WTC11 (cell line): Measurements from ENCODE around the gene TNIP3.

ENCODE experiments used
- CTCF ChIP-seq: fragments of 200-600 bp; IDR thresholded peaks from 2 replicates; pipeline ENCODE4 v1.8.0; 2022; ENCODE audit warnings: antibody characterized with exemption
- ESRRA ChIP-seq: sonication (generic); formaldehyde crosslinking; IDR thresholded peaks from 2 replicates; pipeline ENCODE4 v1.8.1; 2022; ENCODE audit warnings: mild to moderate bottlenecking, missing genetic modification reagents, borderline replicate concordance
- JUN ChIP-seq: sonication (generic); formaldehyde crosslinking; IDR thresholded peaks from 2 replicates; pipeline ENCODE4 v1.8.0; 2023; ENCODE audit warnings: mild to moderate bottlenecking, missing genetic modification reagents
- MLX ChIP-seq: sonication (generic); formaldehyde crosslinking; IDR thresholded peaks from 2 replicates; pipeline ENCODE4 v1.8.1; 2023; ENCODE audit warnings: mild to moderate bottlenecking, missing genetic modification reagents, moderate library complexity
- SP1 ChIP-seq: sonication (generic); formaldehyde crosslinking; conservative IDR thresholded peaks from 2 replicates; pipeline ENCODE4 v1.8.1; 2022; ENCODE audit warnings: missing genetic modification reagents
- TCF7 ChIP-seq: sonication (generic); formaldehyde crosslinking; IDR thresholded peaks from 2 replicates; pipeline ENCODE4 v1.8.0; 2022; ENCODE audit warnings: mild to moderate bottlenecking, low read depth, missing genetic modification reagents, moderate library complexity
- TEAD4 ChIP-seq: sonication (generic); formaldehyde crosslinking; IDR thresholded peaks from 2 replicates; pipeline ENCODE4 v1.8.0; 2022; ENCODE audit warnings: mild to moderate bottlenecking, missing genetic modification reagents
- USF2 ChIP-seq: sonication (generic); formaldehyde crosslinking; IDR thresholded peaks from 2 replicates; pipeline ENCODE4 v1.8.1; 2023; ENCODE audit warnings: mild to moderate bottlenecking, missing genetic modification reagents, moderate library complexity
- ZNF121 ChIP-seq: sonication (generic); formaldehyde crosslinking; IDR thresholded peaks from 2 replicates; pipeline ENCODE4 v1.8.0; 2023; ENCODE audit warnings: missing genetic modification reagents
- ZNF512 ChIP-seq: sonication (generic); formaldehyde crosslinking; IDR thresholded peaks from 2 replicates; pipeline ENCODE4 v1.8.1; 2022; ENCODE audit warnings: missing genetic modification reagents, borderline replicate concordance

- TF ChIP-seq CTCF (no peak), MLX (CRISPR knock-in tag) (no peak), SP1 (CRISPR knock-in tag) (no peak), ZNF121 (CRISPR knock-in tag) (no peak), ZNF512 (CRISPR knock-in tag) (no peak), USF2 (CRISPR knock-in tag) (no peak), TEAD4 (CRISPR knock-in tag) (no peak), JUN (no peak), TCF7 (CRISPR knock-in tag) (no peak), ESRRA (no peak)
Observed at GRCh38 chr4:121145430-121145829, 18.7 kb downstream of the TNIP3 start.
